Duodenal mucosa (tissue), 2 donors: ENCODE results near the gene MPPED1.

ENCODE experiments used
- H3K27ac ChIP-seq: one replicate; pipeline ENCODE4 v1.7.0; 2013; ENCODE audit warnings: low read depth, low read length
- H3K27me3 ChIP-seq, 2 donors: one replicate each; pipeline ENCODE4 v1.7.0; 2013; ENCODE audit warnings: low read length in 2 of 2, control low read depth in 1 of 2; ENCODE audit not compliant: insufficient read depth in 2 of 2, control insufficient read depth in 1 of 2
- H3K36me3 ChIP-seq, 2 donors: one replicate each; pipeline ENCODE4 v1.7.0; 2013; ENCODE audit warnings: low read length in 2 of 2, control low read depth in 1 of 2; ENCODE audit not compliant: insufficient read depth in 2 of 2, control insufficient read depth in 1 of 2
- H3K4me1 ChIP-seq, 2 donors: one replicate each; pipeline ENCODE4 v1.7.0; 2013; ENCODE audit warnings: low read length in 2 of 2, control low read depth in 1 of 2; ENCODE audit not compliant: insufficient read depth in 2 of 2, control insufficient read depth in 1 of 2
- H3K4me3 ChIP-seq, 2 donors: one replicate each; pipeline ENCODE4 v1.7.0; 2013; ENCODE audit warnings: low read length in 2 of 2, low read depth in 1 of 2
- H3K9ac ChIP-seq, 2 donors: one replicate each; pipeline ENCODE4 v1.7.0; 2013; ENCODE audit warnings: low read length in 2 of 2, low read depth in 1 of 2
- H3K9me3 ChIP-seq, 2 donors: one replicate each; pipeline ENCODE4 v1.7.0; 2013; ENCODE audit warnings: low read length in 2 of 2, control low read depth in 1 of 2; ENCODE audit not compliant: control insufficient read depth in 1 of 2

The MPPED1 gene

DNA sequence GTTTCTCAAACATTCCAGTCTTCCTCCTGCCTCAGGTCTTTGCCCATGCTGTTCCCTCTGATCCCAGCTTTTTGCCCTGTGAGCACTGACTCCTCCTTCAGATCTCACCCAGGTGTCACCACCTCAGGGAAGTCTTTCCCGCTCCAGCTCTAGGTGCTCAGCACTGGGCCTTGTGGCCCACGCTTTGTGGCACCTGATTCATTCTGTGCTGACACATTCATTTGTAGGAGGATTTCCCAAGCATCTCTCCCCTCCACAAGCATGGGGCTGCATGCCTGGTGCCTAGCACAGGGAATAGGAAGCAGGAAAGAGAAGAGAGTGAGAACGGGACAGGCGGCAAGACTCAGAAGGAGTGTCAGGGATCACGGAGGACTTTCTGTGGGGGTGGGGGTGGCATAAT lies 17.6 kb downstream of the MPPED1 start:
- H3K4me3 ChIP-seq: no peak overlapping the region
- H3K27ac ChIP-seq: no peak overlapping the region
- no peaks in the 10 kb centered on the region for H3K27me3 ChIP-seq
- H3K4me1 ChIP-seq: no peaks in the 10 kb centered on the region
- H3K9me3 ChIP-seq: no peaks in the 10 kb centered on the region
- no peaks in the 10 kb centered on the region for H3K36me3 ChIP-seq
- H3K9ac ChIP-seq: no peak overlapping the region

DNA sequence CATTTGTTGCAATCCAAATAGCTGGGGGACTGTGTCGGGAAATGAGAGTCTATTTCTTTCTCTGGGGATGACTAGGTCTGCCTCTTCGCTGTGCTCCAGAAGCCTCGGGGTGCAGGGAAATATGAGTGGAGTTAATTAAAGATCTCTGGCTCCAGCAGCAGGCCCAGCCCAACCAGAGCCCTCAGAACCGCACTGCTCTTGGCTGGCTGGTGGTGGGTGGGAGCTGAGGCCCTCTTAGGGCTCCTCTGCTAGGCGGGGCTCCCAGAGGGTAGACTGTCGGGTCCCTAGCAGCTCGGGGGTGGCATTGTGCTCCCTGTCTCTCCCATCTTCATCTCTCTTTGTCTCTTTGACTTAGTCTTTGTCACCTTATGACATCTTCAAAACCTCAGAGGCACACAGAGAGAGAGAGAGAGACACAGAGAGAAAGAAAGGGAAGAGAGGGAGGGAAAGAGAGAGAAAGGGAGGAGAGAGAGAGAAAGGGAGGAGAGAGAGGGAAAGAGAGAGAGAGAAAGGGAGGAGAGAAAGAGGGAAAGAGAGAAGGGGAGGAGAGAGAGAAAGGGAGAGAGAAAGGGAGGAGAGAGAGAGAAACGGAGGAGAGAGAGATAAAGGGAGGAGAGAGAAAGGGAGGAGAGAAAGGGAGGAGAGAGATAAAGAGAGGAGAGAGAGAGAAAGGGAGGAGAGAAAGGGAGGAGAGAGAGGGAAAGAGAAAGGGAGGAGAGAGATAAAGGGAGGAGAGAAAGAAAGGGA lies 20.2 kb downstream of the MPPED1 start:
- Histone ChIP-seq H3K9ac (no peak overlapping the region), H3K4me1 (no peaks in the 10 kb centered on the region), H3K36me3 (no peaks in the 10 kb centered on the region), H3K4me3 (no peak overlapping the region), H3K9me3 (no peaks in the 10 kb centered on the region), H3K27ac (no peak overlapping the region), H3K27me3 (no peaks in the 10 kb centered on the region)

DNA sequence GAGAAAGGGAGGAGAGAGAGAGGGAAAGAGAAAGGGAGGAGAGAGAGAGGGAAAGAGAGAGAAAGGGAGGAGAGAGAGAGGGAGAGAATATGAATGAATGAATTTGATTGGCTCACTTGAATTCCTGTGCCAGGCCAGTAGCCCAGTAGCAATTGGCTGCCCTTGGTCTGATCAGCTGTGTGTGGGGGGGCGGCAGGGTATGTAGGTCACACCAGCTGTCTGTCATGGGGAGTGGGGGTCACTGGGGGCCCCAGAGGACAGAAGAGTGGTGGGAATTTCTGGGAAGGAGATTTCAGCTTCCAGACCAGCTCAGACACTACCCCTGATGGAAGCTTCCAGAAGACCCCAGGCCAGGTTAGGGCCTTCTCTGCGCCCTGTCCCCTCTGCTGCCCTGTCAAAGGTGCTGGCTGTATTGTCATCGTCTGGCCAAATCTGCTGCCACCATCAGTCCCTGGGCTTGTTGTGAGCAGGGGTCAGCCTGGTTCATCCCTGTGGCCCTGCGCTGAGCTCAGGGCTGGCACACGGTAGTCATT lies 21.1 kb downstream of the MPPED1 start:
- Histone ChIP-seq H3K27me3 (peaks cover 0 to 4% of the 10 kb centered on the region in 2 donors), H3K4me1 (no peaks in the 10 kb centered on the region), H3K36me3 (no peaks in the 10 kb centered on the region), H3K9ac (no peak overlapping the region), H3K9me3 (no peaks in the 10 kb centered on the region), H3K4me3 (no peak overlapping the region), H3K27ac (no peak overlapping the region)

DNA sequence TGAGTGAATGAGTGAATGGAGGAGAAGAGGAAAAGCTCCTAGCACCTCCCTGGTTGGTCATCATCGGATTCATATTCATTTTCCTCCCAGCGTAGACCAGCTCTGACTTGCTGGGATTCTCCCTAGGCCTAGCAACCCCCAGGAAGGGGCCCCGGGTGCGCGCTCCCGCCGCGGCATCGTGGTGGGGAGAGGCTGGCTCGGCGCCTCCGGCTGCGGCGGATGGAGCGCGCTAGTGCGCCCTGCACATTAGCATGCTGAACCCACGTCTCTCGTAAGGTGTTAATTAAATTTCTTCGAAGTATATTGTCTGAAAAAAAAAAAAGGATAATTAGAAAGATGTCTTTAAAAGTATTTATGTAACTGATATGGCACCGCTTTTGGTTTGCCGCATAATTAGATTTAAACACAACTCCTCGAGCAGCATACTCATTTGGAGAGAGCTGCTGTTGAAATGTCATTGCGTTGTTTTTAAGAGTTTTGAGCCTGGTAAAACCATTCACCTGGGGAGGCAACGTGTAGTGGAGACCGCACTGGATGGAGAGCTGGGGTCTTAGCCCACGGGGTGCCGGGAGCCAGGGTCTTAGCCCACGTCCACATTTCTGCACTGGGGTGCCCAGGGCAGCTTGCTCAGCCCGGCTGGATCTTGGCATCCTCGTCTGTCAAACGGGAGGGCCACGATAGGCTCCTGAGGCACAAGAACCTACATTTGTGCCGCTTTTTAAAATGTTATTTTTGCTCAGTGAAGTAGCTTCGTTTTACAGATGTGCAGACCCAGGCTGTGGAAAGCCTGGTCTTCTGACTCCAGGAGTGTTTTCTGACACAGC lies 21.8 kb downstream of the MPPED1 start:
- no peak overlapping the region for H3K27ac ChIP-seq

GRCh38 chr22:43434275-43434927 lies 22.6 kb downstream of the MPPED1 start:
- peaks cover 0 to 5% of the 10 kb centered on the region in 2 donors for H3K27me3 ChIP-seq

More for the DNA sequence above, 21.8 kb downstream of the MPPED1 start:
- no peaks in the 10 kb centered on the region for H3K9me3 ChIP-seq
- H3K4me3 ChIP-seq: no peak overlapping the region
- no peaks in the 10 kb centered on the region for H3K36me3 ChIP-seq
- H3K4me1 ChIP-seq: no peaks in the 10 kb centered on the region
- peaks cover 0 to 5% of the 10 kb centered on the region in 2 donors for H3K27me3 ChIP-seq
- no peak overlapping the region for H3K9ac ChIP-seq

DNA sequence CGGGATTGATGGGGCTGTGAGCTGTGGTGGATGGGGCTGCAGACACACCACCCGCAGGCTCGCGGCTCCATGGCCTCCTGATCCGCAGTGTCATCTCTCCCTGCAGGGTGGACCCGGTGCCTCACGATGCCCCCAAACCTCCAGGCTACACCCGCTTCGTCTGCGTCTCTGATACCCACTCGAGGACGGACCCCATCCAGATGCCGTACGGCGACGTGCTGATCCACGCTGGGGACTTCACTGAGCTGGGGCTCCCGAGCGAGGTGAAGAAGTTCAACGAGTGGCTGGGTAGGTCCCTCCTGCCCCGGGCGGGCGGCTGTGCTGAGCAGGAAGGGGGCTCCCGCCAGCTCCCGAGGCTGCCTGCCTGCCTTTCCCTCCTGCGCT lies 23.1 kb downstream of the MPPED1 start:
- Histone ChIP-seq H3K36me3 (no peaks in the 10 kb centered on the region), H3K27ac (no peak overlapping the region), H3K9me3 (no peaks in the 10 kb centered on the region), H3K27me3 (peaks cover 0 to 5% of the 10 kb centered on the region in 2 donors), H3K4me3 (no peak overlapping the region), H3K4me1 (no peaks in the 10 kb centered on the region), H3K9ac (no peak overlapping the region)

More at GRCh38 chr22:43434275-43434927, 22.6 kb downstream of the MPPED1 start:
- Histone ChIP-seq H3K9ac (no peak overlapping the region), H3K36me3 (no peaks in the 10 kb centered on the region), H3K4me1 (no peaks in the 10 kb centered on the region), H3K9me3 (no peaks in the 10 kb centered on the region), H3K4me3 (no peak overlapping the region), H3K27ac (no peak overlapping the region)

DNA sequence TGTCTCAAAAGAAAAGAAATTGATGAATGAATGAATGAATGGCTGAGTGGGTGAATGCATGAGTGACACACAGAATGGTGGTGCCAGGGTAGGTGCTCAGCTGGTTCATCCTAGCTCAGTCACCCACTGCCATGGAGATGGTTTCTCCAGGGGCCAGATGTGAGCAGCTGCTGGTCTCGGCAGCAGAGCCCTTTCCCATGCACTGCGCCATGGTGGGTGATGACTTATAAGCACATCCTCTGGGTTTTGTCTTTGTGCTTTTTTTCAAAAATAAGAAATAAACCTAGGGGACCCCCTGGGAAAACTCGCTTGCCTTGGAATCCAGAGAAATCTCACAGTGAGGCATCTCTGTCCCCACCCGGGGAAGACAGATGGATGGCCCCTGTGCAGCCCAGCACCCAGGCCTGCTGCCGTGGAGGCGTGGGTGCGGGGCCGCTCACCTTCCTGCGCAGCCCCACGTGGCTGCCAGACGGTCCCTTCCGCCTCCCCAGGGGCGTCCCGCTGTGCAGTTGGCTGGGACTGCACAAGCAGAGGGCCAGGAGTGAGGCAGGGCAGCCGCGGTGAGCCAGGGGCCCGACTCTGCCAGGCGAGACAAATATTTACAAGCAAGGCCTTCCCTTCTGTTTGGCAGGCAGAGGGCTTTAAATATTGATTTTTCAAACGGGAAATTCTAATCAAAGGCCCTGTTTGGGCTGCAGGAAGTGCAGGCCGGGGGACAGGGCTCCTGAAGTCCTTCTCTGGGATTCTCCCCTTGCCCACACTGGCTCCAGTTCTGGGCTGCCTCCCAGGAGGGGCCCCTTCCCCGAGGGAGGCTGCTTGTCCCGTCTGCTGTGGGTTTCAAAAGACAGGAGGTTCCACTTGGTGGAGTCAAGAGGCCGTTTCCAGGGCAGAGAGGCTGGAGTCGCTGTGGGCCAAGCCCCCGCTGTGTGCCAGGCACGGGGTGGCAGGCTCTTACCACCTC lies 24.3 kb downstream of the MPPED1 start:
- H3K9me3 ChIP-seq: no peaks in the 10 kb centered on the region
- no peaks in the 10 kb centered on the region for H3K36me3 ChIP-seq
- H3K9ac ChIP-seq: no peak overlapping the region
- no peak overlapping the region for H3K4me3 ChIP-seq
- no peak overlapping the region for H3K27ac ChIP-seq
- peaks cover 0 to 5% of the 10 kb centered on the region in 2 donors for H3K27me3 ChIP-seq
- H3K4me1 ChIP-seq: no peaks in the 10 kb centered on the region

- no peaks in the 10 kb centered on the region for H3K36me3 ChIP-seq
- H3K4me1 ChIP-seq: no peaks in the 10 kb centered on the region
- no peak overlapping the region for H3K27ac ChIP-seq
- peaks cover 0 to 5% of the 10 kb centered on the region in 2 donors for H3K27me3 ChIP-seq
- no peaks in the 10 kb centered on the region for H3K9me3 ChIP-seq
- no peak overlapping the region for H3K4me3 ChIP-seq
- no peak overlapping the region for H3K9ac ChIP-seq
These were observed 25.1 kb downstream of the MPPED1 start for GRCh38 chr22:43436868-43437267.

DNA sequence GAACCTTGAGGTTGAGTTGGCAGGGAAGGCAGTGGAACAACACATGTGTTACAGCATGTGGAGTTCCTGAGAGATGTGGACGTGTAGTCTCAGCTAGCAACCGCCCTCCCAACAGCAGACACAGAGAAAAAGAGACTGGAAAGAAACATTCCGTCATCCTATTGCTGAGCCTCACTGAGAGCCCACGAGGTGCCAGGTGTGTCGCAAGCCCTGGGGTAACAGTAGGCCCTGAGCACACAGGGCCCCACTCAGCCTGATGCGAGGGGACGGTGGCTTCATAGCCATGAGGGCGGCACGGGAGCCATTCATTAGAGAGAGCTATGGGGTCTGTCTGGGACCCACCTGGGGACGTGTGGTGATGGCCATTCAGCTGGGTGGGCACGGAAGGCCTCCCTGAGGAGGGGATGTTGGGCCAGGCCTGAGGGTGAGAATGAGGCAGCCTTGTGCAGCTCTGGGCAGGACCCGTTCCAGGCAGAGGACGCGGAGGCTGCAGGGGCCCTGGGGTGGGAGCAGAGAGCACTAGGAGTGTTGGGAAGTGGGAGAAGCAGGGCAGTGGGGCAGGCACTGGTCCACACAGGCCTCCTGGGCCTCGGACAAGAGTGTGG lies 26.2 kb downstream of the MPPED1 start:
- H3K9ac ChIP-seq: no peak overlapping the region
- H3K9me3 ChIP-seq: no peaks in the 10 kb centered on the region
- no peaks in the 10 kb centered on the region for H3K36me3 ChIP-seq
- no peak overlapping the region for H3K27ac ChIP-seq
- H3K4me1 ChIP-seq: no peaks in the 10 kb centered on the region
- H3K4me3 ChIP-seq: no peak overlapping the region
- peaks cover 0 to 5% of the 10 kb centered on the region in 2 donors for H3K27me3 ChIP-seq
